ENCODE data around the gene CDC40. TPM values are rescaled to one million over a fixed set of nuclear protein-coding genes. Genes with fewer than 3 reads are reported as not detected.

The CDC40 gene
- total RNA-seq (ENCODE audit: insufficient read depth, low replicate concordance) = 25.8 TPM

DNA sequence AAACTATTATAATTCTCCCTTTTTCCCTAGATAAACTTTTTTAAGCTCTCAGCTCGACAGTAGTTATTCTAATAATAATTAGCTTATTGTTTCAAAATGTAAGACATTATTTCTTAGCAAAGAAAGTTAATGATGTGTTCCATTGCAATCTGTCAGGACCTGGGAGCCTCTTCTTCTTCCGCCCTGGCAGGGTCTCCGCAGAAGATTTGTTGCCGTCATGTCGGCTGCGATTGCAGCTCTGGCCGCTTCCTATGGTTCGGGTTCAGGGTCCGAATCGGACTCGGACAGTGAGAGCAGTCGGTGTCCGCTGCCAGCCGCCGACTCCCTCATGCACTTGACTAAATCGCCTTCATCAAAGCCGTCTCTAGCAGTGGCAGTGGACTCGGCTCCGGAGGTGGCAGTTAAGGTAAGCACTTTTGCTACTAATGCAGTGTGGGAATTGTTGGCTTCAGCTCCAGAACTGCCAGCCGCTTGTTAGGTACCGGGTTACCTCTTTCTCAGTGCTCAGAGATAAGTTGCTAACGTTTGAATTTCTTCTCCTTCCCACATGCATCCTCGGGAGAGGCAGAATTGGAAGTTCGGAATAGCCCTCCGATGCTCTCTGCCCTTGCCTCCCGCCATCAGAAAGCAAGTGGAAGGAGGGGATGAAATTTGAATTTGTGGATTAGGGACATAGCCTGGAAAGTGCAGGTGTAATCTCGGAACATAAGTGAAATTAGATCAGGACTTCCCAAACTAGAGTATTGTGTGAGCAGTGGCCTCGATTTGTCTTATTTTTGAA, at the start of gene CDC40:
Gene CDC40, plus strand, starts transcription at position 200 of the 781 bp plus-strand sequence. Its CDS starts 18 bp downstream, at position 218.
- DNase-seq (ENCODE audit: low spot score) = no peak

GRCh38 chr6:110137924-110138887, 42.0 kb upstream of the CDC40 start:
- no peak for DNase-seq (ENCODE audit: low spot score)

- DNase-seq (ENCODE audit: low spot score) = no peak
Measured at GRCh38 chr6:110139052-110139451, 41.2 kb upstream of the CDC40 start.

DNA sequence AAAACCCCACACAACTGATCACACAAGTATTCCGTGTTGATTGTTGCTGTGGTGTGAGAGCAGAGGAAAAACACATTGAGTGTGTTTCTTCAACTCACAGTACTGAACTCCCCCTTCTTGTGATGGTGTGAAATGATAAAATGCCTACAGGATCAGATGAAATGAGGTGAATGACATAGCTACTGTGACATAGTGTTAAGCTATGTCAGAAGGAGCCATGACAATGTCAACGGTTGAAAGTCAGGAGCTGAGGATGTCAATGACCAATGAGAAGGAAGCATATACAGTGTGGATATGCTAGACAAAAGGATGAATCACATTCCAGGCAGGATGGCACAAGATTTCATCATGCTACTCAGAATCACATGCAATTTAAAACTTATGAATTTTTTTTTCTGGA, 39.6 kb upstream of the CDC40 start:
- no peak for DNase-seq (ENCODE audit: low spot score)

DNA sequence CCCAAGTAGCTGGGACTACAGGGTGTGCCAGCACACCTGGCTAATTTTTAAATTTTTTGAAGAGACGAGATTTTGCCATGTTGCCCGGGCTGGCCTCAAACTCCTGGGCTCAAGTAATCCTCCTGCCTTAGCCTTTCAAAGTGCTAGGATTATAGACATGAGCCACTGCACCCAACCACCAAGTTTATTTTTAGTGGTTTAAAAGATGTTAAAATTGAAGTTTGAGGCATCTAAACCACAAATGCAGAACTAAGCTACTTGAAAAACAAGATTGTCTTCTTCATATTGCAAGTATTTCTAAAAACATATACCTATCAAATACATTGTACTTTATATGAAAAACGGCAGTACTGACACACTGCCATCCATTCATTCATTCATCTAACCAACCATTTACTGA, 32.4 kb upstream of the CDC40 start:
- no peak for DNase-seq (ENCODE audit: low spot score)

DNA sequence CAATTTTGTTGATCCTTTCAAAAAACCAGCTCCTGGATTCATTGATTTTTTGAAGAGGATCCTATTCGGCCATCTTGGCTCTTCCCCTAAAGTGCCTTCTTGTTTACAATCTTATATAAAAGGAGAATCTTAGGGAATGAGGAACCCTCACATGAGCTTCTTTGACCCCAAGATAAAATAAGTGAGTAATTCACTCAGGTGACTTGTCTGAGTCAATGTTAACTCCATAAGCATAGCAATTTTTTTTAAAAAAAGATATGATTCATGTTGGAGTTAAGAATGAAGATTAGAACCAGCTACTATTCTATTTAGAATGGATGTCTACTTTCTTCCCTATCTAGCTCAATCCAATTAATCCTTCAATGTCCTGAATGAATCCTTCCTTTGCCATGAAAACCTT, 21.7 kb upstream of the CDC40 start:
- no peak for DNase-seq (ENCODE audit: low spot score)

DNA sequence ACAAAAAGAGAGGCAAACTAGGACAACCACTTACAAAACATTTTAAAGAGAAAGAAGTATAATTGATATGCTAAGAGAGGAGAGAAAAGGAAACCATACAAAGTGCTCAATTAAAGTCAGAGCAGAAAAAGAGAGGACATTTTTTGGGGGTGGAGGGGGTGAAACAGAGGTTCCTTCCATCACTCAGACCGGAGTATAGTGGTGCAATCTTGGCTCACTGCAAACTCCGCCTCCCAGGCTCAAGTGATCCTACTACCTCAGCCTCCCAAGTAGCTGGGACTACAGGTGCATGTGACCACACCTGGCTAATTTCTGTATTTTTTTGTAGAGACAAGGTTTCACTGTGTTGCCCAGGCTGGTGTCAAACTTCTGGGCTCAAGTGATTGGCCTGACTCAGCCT, 10.1 kb upstream of the CDC40 start:
- DNase-seq (ENCODE audit: low spot score) = no peak

GRCh38 chr6:110173506-110174132, 6.6 kb upstream of the CDC40 start:
- no peak for DNase-seq (ENCODE audit: low spot score)

DNA sequence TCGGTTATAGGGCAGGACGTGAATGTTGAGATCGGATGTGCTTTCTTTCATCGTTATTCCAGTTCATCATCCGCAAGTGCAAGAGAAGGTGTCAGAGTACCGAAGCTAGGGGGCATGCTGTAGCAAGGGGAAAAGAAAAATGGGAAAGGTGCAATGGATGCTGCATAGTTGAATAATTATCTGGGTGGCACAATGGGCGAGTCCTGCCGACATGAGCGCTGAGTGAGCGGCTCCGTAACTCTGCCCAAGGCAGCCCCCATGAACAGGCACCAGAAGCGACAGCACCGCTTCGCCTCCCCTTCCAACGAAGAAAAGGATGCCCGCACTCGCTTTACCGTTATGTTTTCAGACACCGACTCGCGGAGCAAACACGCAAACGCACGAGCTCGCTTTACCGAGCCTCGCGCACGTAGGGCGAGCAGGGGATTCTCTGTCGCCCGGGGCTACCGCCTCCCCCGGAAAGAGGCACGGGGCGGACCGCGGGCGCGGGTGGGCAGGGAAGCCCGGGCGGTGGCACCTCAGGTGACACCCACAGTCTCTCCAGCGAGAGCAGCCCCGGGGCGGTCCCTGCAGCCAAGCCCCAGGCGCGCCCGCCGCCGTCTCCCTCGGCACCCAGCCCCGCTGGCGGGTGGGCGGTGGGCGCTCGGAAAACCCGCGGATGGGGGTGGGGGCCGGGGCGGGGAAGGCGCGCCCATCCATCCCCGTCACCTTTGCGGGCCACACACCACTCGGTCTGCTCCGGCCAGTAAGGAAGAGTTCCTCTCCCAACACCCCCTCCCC, 1.4 kb upstream of the CDC40 start:
- DNase-seq (ENCODE audit: low spot score) = peak; percentile 79

GRCh38 chr6:110179406-110180227, 610 bp upstream of the CDC40 start, which contains the start of gene WASF1:
TSS of gene WASF1 (minus strand) at chr6:110179670. CDS start at chr6:110127601, 52,069 bp downstream.
- DNase-seq (ENCODE audit: low spot score) = peak; percentile 98

GRCh38 chr6:110181131-110182030, 1.2 kb downstream of the CDC40 start:
- no peak for DNase-seq (ENCODE audit: low spot score)

DNA sequence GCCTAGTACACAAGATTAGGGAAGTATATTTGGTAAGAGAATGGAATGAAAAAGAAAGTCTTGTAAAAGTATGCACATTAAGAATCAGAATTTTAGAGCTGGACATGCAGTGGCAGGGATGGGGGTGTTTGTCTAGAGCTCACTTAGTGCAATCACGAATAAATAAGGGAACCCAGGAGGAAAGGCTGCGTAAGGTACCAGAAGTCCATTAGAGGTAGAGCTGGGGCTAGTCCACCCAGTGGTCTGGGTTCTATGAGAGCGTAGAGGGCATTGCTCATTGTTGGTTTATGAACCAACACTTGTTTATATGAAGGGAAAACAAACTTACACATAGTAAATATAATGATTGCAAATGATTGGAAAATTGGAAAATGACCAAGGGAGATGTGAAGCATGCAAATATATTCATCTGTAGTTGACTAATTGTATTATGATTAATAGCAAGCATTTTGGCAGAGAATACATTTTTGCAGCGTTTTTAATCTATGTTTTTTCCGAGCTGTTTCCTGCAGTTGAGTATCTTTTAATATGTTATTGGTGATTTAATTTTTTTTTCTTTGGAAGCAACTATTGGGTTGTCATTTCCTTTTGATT, 3.2 kb downstream of the CDC40 start:
- no peak for DNase-seq (ENCODE audit: low spot score)

- no peak for DNase-seq (ENCODE audit: low spot score)
Measured at GRCh38 chr6:110185879-110186278, 5.7 kb downstream of the CDC40 start.

DNA sequence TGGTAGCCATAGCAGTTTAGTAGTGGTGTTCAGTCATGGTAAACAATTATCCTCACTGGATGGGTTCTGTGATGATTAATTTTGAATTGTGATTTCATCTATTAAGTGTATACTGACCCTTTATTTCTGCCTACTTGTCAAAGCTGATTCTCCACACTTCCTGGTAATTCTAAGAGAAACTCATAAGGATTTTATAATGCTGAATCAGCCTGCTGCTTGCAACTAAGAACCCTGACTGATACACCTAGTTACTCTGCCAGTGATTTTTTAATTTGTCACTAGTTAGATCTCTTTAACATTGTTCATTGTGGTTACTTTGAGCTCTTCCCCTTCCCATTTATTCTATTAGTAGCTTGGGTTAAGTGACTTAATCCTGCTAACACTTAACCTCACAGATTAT, 8.6 kb downstream of the CDC40 start:
- DNase-seq (ENCODE audit: low spot score) = no peak

DNA sequence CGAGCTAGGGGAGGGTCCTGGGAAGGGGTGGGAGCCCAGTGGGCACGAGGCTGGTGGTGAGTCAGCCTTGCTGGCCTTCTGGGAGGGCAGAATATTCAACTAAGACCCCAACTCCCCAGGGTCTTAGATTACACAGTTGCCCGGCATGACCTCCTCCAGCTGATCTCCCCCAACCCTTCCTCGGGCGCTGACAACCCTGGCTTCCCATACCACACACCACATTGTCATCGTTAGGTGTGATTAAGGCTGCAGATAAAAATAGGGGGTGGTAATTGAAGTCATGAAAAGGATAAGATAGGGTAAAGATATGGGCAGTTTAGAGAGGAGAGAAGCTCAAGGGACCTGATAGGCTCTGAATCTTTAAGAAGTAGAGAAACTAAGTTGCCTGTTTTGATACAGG, 10.5 kb downstream of the CDC40 start:
- DNase-seq (ENCODE audit: low spot score) = no peak

- no peak for DNase-seq (ENCODE audit: low spot score)
Measured at GRCh38 chr6:110191477-110191876, 11.2 kb downstream of the CDC40 start.

GRCh38 chr6:110195639-110196038, 15.4 kb downstream of the CDC40 start:
- no peak for DNase-seq (ENCODE audit: low spot score)

- no peak for DNase-seq (ENCODE audit: low spot score)
Measured at GRCh38 chr6:110196874-110197273, 16.6 kb downstream of the CDC40 start.

GRCh38 chr6:110198561-110198960, 18.3 kb downstream of the CDC40 start:
- DNase-seq (ENCODE audit: low spot score) = no peak

All from umbilical cord (tissue), 2 donors.